Measurements from ENCODE around the gene MCU.
"Not testable (repeated sequence)": the region's sequence is repeated elsewhere in the genome, so short reads cannot be mapped to it uniquely, and the experiment has no call there.

MCU gene

GRCh38 chr10:72762042-72762441 lies 70.1 kb downstream of the MCU start:
- Histone ChIP-seq H3K36me3 (ENCODE audit: control insufficient read depth, insufficient read depth, low read length) (no peaks in the 10 kb centered on the region), H3K9me3 (ENCODE audit: control insufficient read depth, insufficient read depth, low read length) (no peaks in the 10 kb centered on the region), H3K27me3 (ENCODE audit: control insufficient read depth, insufficient read depth, low read length) (no peaks in the 10 kb centered on the region), H3K4me3 (ENCODE audit: low read depth, low read length) (no peak overlapping the region), H3K4me1 (ENCODE audit: control insufficient read depth, insufficient read depth, low read length) (peaks cover 50% of the 10 kb centered on the region), H3K9ac (ENCODE audit: low read depth, low read length) (no peak overlapping the region), H3K27ac (ENCODE audit: low read depth, low read length) (no peak overlapping the region)

GRCh38 chr10:72763201-72763600 lies 71.3 kb downstream of the MCU start:
- Histone ChIP-seq H3K4me3 (ENCODE audit: low read depth, low read length) (no peak overlapping the region), H3K9ac (ENCODE audit: low read depth, low read length) (no peak overlapping the region), H3K27ac (ENCODE audit: low read depth, low read length) (no peak overlapping the region), H3K4me1 (ENCODE audit: control insufficient read depth, insufficient read depth, low read length) (peaks cover 39% of the 10 kb centered on the region), H3K9me3 (ENCODE audit: control insufficient read depth, insufficient read depth, low read length) (no peaks in the 10 kb centered on the region), H3K27me3 (ENCODE audit: control insufficient read depth, insufficient read depth, low read length) (no peaks in the 10 kb centered on the region), H3K36me3 (ENCODE audit: control insufficient read depth, insufficient read depth, low read length) (no peaks in the 10 kb centered on the region)

DNA sequence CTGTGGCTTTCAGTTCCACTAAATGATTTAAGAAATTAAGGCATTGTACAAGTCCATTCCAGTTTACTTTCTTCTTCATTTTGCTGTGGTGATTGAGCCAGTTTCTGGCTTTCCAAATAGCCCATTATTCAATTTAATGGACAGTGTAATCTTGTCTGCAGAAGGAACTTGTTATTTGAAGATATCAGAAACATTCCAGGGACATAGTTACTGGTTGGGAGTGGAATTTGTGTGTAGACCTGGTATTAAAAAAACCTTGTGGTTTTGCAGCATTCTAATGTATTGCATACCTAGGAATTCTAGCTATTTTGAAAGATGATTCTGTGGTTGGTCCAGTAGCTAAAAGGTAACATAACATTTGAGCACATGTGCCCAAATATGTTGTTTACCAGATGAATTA lies 72.2 kb downstream of the MCU start:
- no peaks in the 10 kb centered on the region for H3K27me3 ChIP-seq (ENCODE audit: control insufficient read depth, insufficient read depth, low read length)

DNA sequence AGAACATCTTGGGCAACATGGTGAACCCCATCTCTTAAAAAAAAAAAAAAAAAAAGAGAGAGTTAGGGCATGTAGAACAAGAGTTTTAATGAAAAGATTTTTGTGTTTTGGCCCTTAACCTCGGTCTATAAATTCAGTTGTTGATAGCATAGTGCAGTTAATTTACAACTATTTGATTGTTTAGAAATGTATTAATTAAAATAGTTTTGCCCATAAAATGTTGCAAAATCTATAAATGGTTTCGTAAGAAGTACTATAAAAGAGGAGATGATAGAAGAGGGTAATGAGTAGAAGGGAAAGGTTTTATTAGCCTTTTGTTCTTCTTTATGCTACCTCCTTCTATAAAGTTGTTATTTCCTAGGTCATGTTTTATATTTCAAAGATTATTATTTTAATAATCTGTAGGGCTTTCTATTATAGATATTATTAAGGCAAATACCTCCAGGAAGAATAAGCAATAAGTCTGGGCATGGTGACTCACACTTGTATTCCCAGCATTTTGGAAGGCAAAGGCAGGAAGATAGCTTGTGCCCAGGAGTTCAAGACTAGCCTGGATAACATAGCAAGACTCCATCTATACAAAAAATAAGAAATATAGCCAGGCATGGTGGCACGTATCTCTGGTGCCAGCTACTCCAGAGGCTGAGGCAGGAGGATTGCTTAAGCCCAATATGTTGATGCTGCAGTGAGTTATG lies 73.3 kb downstream of the MCU start:
- Histone ChIP-seq H3K9ac (ENCODE audit: low read depth, low read length) (no peak overlapping the region), H3K27me3 (ENCODE audit: control insufficient read depth, insufficient read depth, low read length) (no peaks in the 10 kb centered on the region), H3K36me3 (ENCODE audit: control insufficient read depth, insufficient read depth, low read length) (no peaks in the 10 kb centered on the region), H3K9me3 (ENCODE audit: control insufficient read depth, insufficient read depth, low read length) (no peaks in the 10 kb centered on the region), H3K4me3 (ENCODE audit: low read depth, low read length) (no peak overlapping the region), H3K4me1 (ENCODE audit: control insufficient read depth, insufficient read depth, low read length) (peaks cover 23% of the 10 kb centered on the region; the same call in 1 of the 2 replicates), H3K27ac (ENCODE audit: low read depth, low read length) (no peak overlapping the region)

More for the DNA sequence above, 72.2 kb downstream of the MCU start:
- H3K27ac ChIP-seq (ENCODE audit: low read depth, low read length): no peak overlapping the region
- no peaks in the 10 kb centered on the region for H3K36me3 ChIP-seq (ENCODE audit: control insufficient read depth, insufficient read depth, low read length)
- no peak overlapping the region for H3K4me3 ChIP-seq (ENCODE audit: low read depth, low read length)
- peaks cover 30% of the 10 kb centered on the region; the same call in 1 of the 2 replicates for H3K4me1 ChIP-seq (ENCODE audit: control insufficient read depth, insufficient read depth, low read length)
- H3K9ac ChIP-seq (ENCODE audit: low read depth, low read length): no peak overlapping the region
- H3K9me3 ChIP-seq (ENCODE audit: control insufficient read depth, insufficient read depth, low read length): no peaks in the 10 kb centered on the region

DNA sequence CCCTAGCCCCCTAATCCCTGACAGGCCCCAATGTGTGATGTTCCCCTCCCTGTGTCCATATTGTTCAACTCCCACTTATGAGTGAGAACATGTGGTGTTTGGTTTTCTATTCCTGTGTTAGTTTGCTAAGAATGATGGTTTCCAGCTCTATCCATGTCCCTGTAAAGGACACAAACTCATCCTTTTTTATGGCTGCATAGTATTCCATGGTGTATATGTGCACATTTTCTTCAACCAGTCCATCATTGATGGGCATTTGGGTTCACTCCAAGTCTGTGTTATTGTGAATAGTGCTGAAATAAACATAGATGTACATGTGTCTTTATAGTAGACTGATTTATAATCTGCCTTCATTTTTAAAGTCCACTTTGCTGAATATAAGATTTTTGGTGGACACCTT lies 79.3 kb downstream of the MCU start:
- not testable (repeated sequence) for H3K36me3 ChIP-seq (ENCODE audit: control insufficient read depth, insufficient read depth, low read length)

DNA sequence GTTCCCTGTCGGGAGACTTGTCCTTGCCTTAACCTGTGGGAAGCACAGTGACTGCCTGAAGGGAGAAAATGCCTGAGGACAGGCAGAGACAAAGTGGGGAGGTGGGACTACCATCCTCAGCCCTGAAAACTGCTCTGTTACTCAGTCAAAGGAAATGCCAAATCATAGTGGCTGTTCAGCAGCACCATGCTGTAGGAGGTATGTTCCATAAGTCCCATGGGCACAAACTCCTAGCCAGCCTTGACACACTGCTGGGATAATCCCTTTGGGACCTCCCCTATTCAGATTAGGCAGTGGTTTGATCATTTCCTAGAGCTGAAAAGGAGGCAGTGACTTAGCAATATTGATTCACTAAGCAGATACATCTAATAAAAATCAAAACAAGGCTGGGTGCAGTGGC lies 80.1 kb downstream of the MCU start:
- no peaks in the 10 kb centered on the region for H3K9me3 ChIP-seq (ENCODE audit: control insufficient read depth, insufficient read depth, low read length)
- H3K4me1 ChIP-seq (ENCODE audit: control insufficient read depth, insufficient read depth, low read length): peaks cover 13% of the 10 kb centered on the region; the same call in 1 of the 2 replicates
- H3K36me3 ChIP-seq (ENCODE audit: control insufficient read depth, insufficient read depth, low read length): no peaks in the 10 kb centered on the region

More for the DNA sequence above, 79.3 kb downstream of the MCU start:
- not testable (repeated sequence) for H3K9ac ChIP-seq (ENCODE audit: low read depth, low read length); H3K4me3 ChIP-seq (ENCODE audit: low read depth, low read length); H3K27ac ChIP-seq (ENCODE audit: low read depth, low read length); H3K27me3 ChIP-seq (ENCODE audit: control insufficient read depth, insufficient read depth, low read length); H3K9me3 ChIP-seq (ENCODE audit: control insufficient read depth, insufficient read depth, low read length)
- peaks cover 13% of the 10 kb centered on the region; the same call in 1 of the 2 replicates for H3K4me1 ChIP-seq (ENCODE audit: control insufficient read depth, insufficient read depth, low read length)

GRCh38 chr10:72779874-72780273 lies 87.9 kb downstream of the MCU start:
- H3K4me3 ChIP-seq (ENCODE audit: low read depth, low read length): no peak overlapping the region
- H3K27me3 ChIP-seq (ENCODE audit: control insufficient read depth, insufficient read depth, low read length): no peaks in the 10 kb centered on the region
- H3K27ac ChIP-seq (ENCODE audit: low read depth, low read length): no peak overlapping the region
- H3K9me3 ChIP-seq (ENCODE audit: control insufficient read depth, insufficient read depth, low read length): no peaks in the 10 kb centered on the region
- H3K36me3 ChIP-seq (ENCODE audit: control insufficient read depth, insufficient read depth, low read length): no peaks in the 10 kb centered on the region
- H3K9ac ChIP-seq (ENCODE audit: low read depth, low read length): no peak overlapping the region
- H3K4me1 ChIP-seq (ENCODE audit: control insufficient read depth, insufficient read depth, low read length): peaks cover 38% of the 10 kb centered on the region

More for the DNA sequence above, 80.1 kb downstream of the MCU start:
- Histone ChIP-seq H3K27me3 (ENCODE audit: control insufficient read depth, insufficient read depth, low read length) (no peaks in the 10 kb centered on the region), H3K27ac (ENCODE audit: low read depth, low read length) (peak overlapping the region; percentile 44), H3K4me3 (ENCODE audit: low read depth, low read length) (no peak overlapping the region), H3K9ac (ENCODE audit: low read depth, low read length) (no peak overlapping the region)

DNA sequence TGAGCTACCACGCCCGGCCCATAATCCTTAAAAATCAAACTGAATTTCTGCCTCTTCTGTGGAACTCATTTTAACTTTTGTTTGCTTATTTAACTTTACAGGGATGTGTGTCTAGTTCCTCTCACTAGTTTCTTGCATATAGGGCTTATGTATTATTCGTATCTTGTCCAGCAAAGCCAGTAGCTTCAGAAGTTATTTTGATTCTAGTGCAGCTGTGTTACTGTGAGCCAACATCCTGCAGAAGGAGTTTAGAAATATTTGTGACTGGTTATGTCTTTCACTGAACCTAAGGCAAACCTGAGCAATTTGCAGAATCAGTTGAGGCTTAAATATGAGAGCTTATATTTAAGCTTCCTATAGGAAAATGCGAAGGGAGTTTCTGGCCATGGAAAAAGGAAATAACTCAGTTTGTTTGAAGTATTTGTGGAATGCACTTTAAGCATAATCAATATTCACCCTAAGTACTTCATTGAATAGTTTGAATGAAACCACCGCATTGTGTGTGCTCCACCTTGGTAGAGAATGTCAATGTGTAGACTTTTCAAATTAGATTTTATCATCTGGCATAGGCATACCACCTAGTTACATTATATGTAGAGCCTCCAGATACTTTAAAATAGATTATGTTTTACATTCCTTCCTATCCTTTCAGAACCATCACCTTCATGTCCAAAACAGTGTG lies 90.8 kb downstream of the MCU start:
- Histone ChIP-seq H3K4me3 (ENCODE audit: low read depth, low read length) (0 out of 2 replicates have a peak overlapping the region, but pooled peaks have one; percentile 10), H3K27ac (ENCODE audit: low read depth, low read length) (peak overlapping the region; percentile 97), H3K27me3 (ENCODE audit: control insufficient read depth, insufficient read depth, low read length) (no peaks in the 10 kb centered on the region), H3K9ac (ENCODE audit: low read depth, low read length) (peak overlapping the region; percentile 32; the same call in 1 of the 2 replicates), H3K36me3 (ENCODE audit: control insufficient read depth, insufficient read depth, low read length) (no peaks in the 10 kb centered on the region), H3K9me3 (ENCODE audit: control insufficient read depth, insufficient read depth, low read length) (no peaks in the 10 kb centered on the region), H3K4me1 (ENCODE audit: control insufficient read depth, insufficient read depth, low read length) (peaks cover 52% of the 10 kb centered on the region)

GRCh38 chr10:72783410-72783833 lies 91.5 kb downstream of the MCU start:
- Histone ChIP-seq H3K27me3 (ENCODE audit: control insufficient read depth, insufficient read depth, low read length) (no peaks in the 10 kb centered on the region), H3K36me3 (ENCODE audit: control insufficient read depth, insufficient read depth, low read length) (no peaks in the 10 kb centered on the region), H3K4me3 (ENCODE audit: low read depth, low read length) (peak overlapping the region; percentile 10; the same call in 1 of the 2 replicates), H3K4me1 (ENCODE audit: control insufficient read depth, insufficient read depth, low read length) (peaks cover 52% of the 10 kb centered on the region), H3K9me3 (ENCODE audit: control insufficient read depth, insufficient read depth, low read length) (no peaks in the 10 kb centered on the region), H3K9ac (ENCODE audit: low read depth, low read length) (peak overlapping the region; percentile 23; the same call in 1 of the 2 replicates), H3K27ac (ENCODE audit: low read depth, low read length) (peak overlapping the region; percentile 97)

- H3K36me3 ChIP-seq (ENCODE audit: control insufficient read depth, insufficient read depth, low read length): no peaks in the 10 kb centered on the region
- H3K9me3 ChIP-seq (ENCODE audit: control insufficient read depth, insufficient read depth, low read length): no peaks in the 10 kb centered on the region
- H3K27ac ChIP-seq (ENCODE audit: low read depth, low read length): peak overlapping the region; percentile 97
- H3K4me1 ChIP-seq (ENCODE audit: control insufficient read depth, insufficient read depth, low read length): peaks cover 53% of the 10 kb centered on the region
- no peaks in the 10 kb centered on the region for H3K27me3 ChIP-seq (ENCODE audit: control insufficient read depth, insufficient read depth, low read length)
- H3K4me3 ChIP-seq (ENCODE audit: low read depth, low read length): peak overlapping the region; percentile 33; the same call in 1 of the 2 replicates
- peak overlapping the region; percentile 55; the same call in 1 of the 2 replicates for H3K9ac ChIP-seq (ENCODE audit: low read depth, low read length)
These were observed 92.8 kb downstream of the MCU start for GRCh38 chr10:72784551-72785351.

All from HUES48 (cell line).